OCI-LY3 (cell line): ENCODE measurements around the gene MYT1.

Source experiments
- CTCF ChIP-seq: fragments of 200-600, 300-600 bp; sonication (generic); IDR thresholded peaks from 2 replicates; pipeline ENCODE4 v1.5.1; 2014; ENCODE audit warnings: antibody characterized with exemption, low read length, low read depth
- EZH2phosphoT487 ChIP-seq: fragments of 200-600 bp; shearing (Covaris generic); IDR thresholded peaks from 2 replicates; pipeline ENCODE4 v1.6.1; 2018; ENCODE audit warnings: antibody characterized with exemption, mixed run types, low read depth

- TF ChIP-seq CTCF (no peak), EZH2phosphoT487 (no peak)
Measured at GRCh38 chr20:64179805-64180204, 15.6 kb downstream of the MYT1 start.
